HCT116 (cell line): ENCODE results near the gene RC3H2. TPM values are rescaled to one million over a fixed set of nuclear protein-coding genes. Genes with fewer than 3 reads are reported as not detected.

ENCODE experiments used
- ATAC-seq: fragments of 200-7000 bp; cut with Tn5 transposase; 2 replicates; pipeline ENCODE4 v1.9.1; 2020; ENCODE audit warnings: mild to moderate bottlenecking, moderate library complexity
- BruUV-seq: library from RNA; stranded (reverse); fragments of 400-500 nt; replicated peaks from 2 replicates; lab custom pipeline; 2021; lab: Mats Ljungman, UMichigan
- CTCF ChIA-PET: fragments of 300-600 bp; sonication (Branson Sonifier 250); formaldehyde crosslinking; loops from one replicate; lab custom pipeline; 2021; ENCODE audit warnings: antibody characterized with exemption; lab: Charles Lee
- POLR2A ChIA-PET: fragments of 300-600, 350-600 bp; sonication (Branson Sonifier 250); formaldehyde crosslinking; loops from one replicate; lab custom pipeline; 2021; ENCODE audit warnings: antibody characterized with exemption; lab: Charles Lee
- RAD21 ChIA-PET, 2 experiments: fragments of 300-600 bp; sonication (Branson Sonifier 250); formaldehyde crosslinking; loops; one replicate each; lab custom pipeline; 2023; ENCODE audit warnings: low total read pairs in 2 of 2; ENCODE audit not compliant: uncharacterized antibody in 2 of 2, unreplicated experiment in 2 of 2, low non-redundant PET in 1 of 2; lab: Charles Lee
- DNase-seq: peaks from one replicate; pipeline ENCODE4 v3.0.0-alpha.2; 2010; ENCODE audit warnings: low read depth, low spot score
- H2AFZ ChIP-seq: fragments of 200-600 bp; shearing (Covaris generic), sonication (generic); 2 replicates; pipeline ENCODE4 v1.6.1; 2017; ENCODE audit warnings: low read depth, mixed run types, mixed read lengths, antibody characterized with exemption, low read length; ENCODE audit not compliant: poor library complexity, severe bottlenecking
- H3K27ac ChIP-seq: 2 replicates; pipeline ENCODE4 v1.5.1; 2012; ENCODE audit warnings: low read depth, low read length
- H3K27me3 ChIP-seq: fragments of 200-600 bp; sonication (generic); 2 replicates; pipeline ENCODE4 v1.6.1; 2016; ENCODE audit warnings: mixed run types, low read length, mixed read lengths; ENCODE audit not compliant: insufficient read depth
- H3K36me3 ChIP-seq, 2 experiments: fragments of 200-500 bp in 1 of 2; fragments of 200-600 bp in 1 of 2; sonication (Bioruptor generic) in 1 of 2; sonication (generic) in 1 of 2; 2 replicates each; pipeline versions ENCODE4 v1.5.1 to v1.6.1; 2014 to 2016; ENCODE audit warnings: low read length in 2 of 2, inconsistent platforms in 1 of 2, mixed read lengths in 1 of 2, mixed run types in 1 of 2; ENCODE audit not compliant: insufficient read depth in 2 of 2, control insufficient read depth in 1 of 2
- H3K4me1 ChIP-seq, 2 experiments: fragments of 200-600 bp in 1 of 2; sonication (generic) in 1 of 2; 2 replicates each; pipeline versions ENCODE4 v1.5.1 to v1.6.1; 2012 to 2017; ENCODE audit warnings: low read length in 2 of 2, inconsistent platforms in 1 of 2, mild to moderate bottlenecking in 1 of 2, mixed read lengths in 1 of 2, mixed run types in 1 of 2, moderate library complexity in 1 of 2; ENCODE audit not compliant: insufficient read depth in 2 of 2, control insufficient read depth in 1 of 2
- H3K4me2 ChIP-seq: fragments of 200-600 bp; sonication (generic); 2 replicates; pipeline ENCODE4 v1.6.1; 2017; ENCODE audit warnings: mixed run types, low read length, mixed read lengths
- H3K4me3 ChIP-seq, 2 experiments: fragments of 200-600 bp in 1 of 2; sonication (generic) in 1 of 2; replicated peaks in 1 of 2; 2 replicates each; pipeline ENCODE4 v1.5.1; 2011 to 2016; ENCODE audit warnings: low read length in 2 of 2, control low read depth in 1 of 2, low read depth in 1 of 2, mild to moderate bottlenecking in 1 of 2, mixed read lengths in 1 of 2, mixed run types in 1 of 2
- H3K79me2 ChIP-seq: fragments of 200-600 bp; sonication (generic); 2 replicates; pipeline ENCODE4 v1.6.1; 2017; ENCODE audit warnings: mild to moderate bottlenecking, mixed run types, low read length, moderate library complexity, mixed read lengths; ENCODE audit not compliant: insufficient read depth
- H3K9ac ChIP-seq: fragments of 200-600 bp; sonication (generic); 2 replicates; pipeline ENCODE4 v1.6.1; 2016; ENCODE audit warnings: low read length, mixed read lengths
- H3K9me2 ChIP-seq: fragments of 200-600 bp; sonication (generic), shearing (Covaris generic); 2 replicates; pipeline ENCODE4 v1.6.1; 2017; ENCODE audit warnings: mixed run types, mild to moderate bottlenecking, moderate library complexity; ENCODE audit not compliant: insufficient read depth
- H3K9me3 ChIP-seq, 2 experiments: fragments of 200-500 bp in 1 of 2; fragments of 200-600 bp in 1 of 2; sonication (Bioruptor generic) in 1 of 2; sonication (generic) in 1 of 2; 2 replicates each; pipeline ENCODE4 v1.6.1; 2014 to 2017; ENCODE audit warnings: low read length in 2 of 2, mixed read lengths in 2 of 2, inconsistent platforms in 1 of 2, low read depth in 1 of 2, mild to moderate bottlenecking in 1 of 2, mixed run types in 1 of 2, moderate library complexity in 1 of 2; ENCODE audit not compliant: control insufficient read depth in 1 of 2, insufficient read depth in 1 of 2
- H4K20me1 ChIP-seq: fragments of 200-600 bp; sonication (generic), shearing (Covaris generic); 2 replicates; pipeline ENCODE4 v1.6.1; 2017; ENCODE audit warnings: mixed run types, mild to moderate bottlenecking, moderate library complexity; ENCODE audit not compliant: insufficient read depth
- CBX3 ChIP-seq: IDR thresholded peaks from 2 replicates; pipeline ENCODE4 v1.6.1; 2012; ENCODE audit warnings: low read depth
- CEBPB ChIP-seq: IDR thresholded peaks from 2 replicates; pipeline ENCODE4 v1.6.1; 2012; ENCODE audit warnings: low read depth
- EGR1 ChIP-seq: IDR thresholded peaks from 2 replicates; pipeline ENCODE4 v1.6.1; 2012; ENCODE audit warnings: low read depth
- EZH2 ChIP-seq: fragments of 200-600 bp; sonication (generic); IDR thresholded peaks from 2 replicates; pipeline ENCODE4 v1.6.1; 2017; ENCODE audit warnings: antibody characterized with exemption, mixed run types
- FOSL1 ChIP-seq: IDR thresholded peaks from 2 replicates; pipeline ENCODE4 v1.6.1; 2012; ENCODE audit warnings: low read depth
- JUND ChIP-seq: IDR thresholded peaks from 2 replicates; pipeline ENCODE4 v1.6.1; 2012
- MAX ChIP-seq: IDR thresholded peaks from 2 replicates; pipeline ENCODE4 v1.6.1; 2012
- POLR2A ChIP-seq: IDR thresholded peaks from 2 replicates; pipeline ENCODE4 v1.7.0; 2011; ENCODE audit warnings: borderline replicate concordance; ENCODE audit not compliant: insufficient read depth, insufficient read length; ENCODE audit errors: extremely low read depth
- RAD21 ChIP-seq: IDR thresholded peaks from 2 replicates; pipeline ENCODE4 v1.6.1; 2012; ENCODE audit warnings: low read depth, mild to moderate bottlenecking
- SIN3A ChIP-seq: IDR thresholded peaks from 2 replicates; pipeline ENCODE4 v1.6.1; 2012; ENCODE audit warnings: low read depth
- SP1 ChIP-seq: IDR thresholded peaks from 2 replicates; pipeline ENCODE4 v1.6.1; 2012; ENCODE audit warnings: low read depth
- TCF7L2 ChIP-seq: IDR thresholded peaks from 2 replicates; pipeline ENCODE4 v1.7.0; 2011; ENCODE audit warnings: borderline replicate concordance, inconsistent platforms; ENCODE audit not compliant: insufficient read depth, insufficient read length; ENCODE audit errors: extremely low read depth
- YY1 ChIP-seq: IDR thresholded peaks from 2 replicates; pipeline ENCODE4 v1.6.1; 2011; ENCODE audit warnings: low read length, low read depth, moderate library complexity, mild to moderate bottlenecking; ENCODE audit not compliant: insufficient replicate concordance; ENCODE audit errors: extremely low read depth
- ZFX ChIP-seq: fragments of 450-650 bp; IDR thresholded peaks from 2 replicates; pipeline ENCODE4 v1.6.1; 2017
- ZNF274 ChIP-seq: fragments of 200-500 bp; sonication (Bioruptor generic); IDR thresholded peaks from 2 replicates; pipeline ENCODE4 v1.6.1; 2014; ENCODE audit warnings: mild to moderate bottlenecking, low read depth, low read length, inconsistent platforms
- intact Hi-C: fragments of 100-400 bp; cut with micrococcal nuclease; formaldehyde crosslinking; loops from 2 replicates; pipeline ENCODE4 v1.10.0; 2022
- total RNA-seq: library from RNA; stranded (reverse); gene quantifications from one replicate; pipeline ENCODE4 v1.2.1, GENCODE V29; 2021; ENCODE audit not compliant: unreplicated experiment
- TF ChIP-seq, protein P1 (sequence below), 3 experiments: fragments of 200-600 bp in 1 of 3; sonication (generic) in 1 of 3; IDR thresholded peaks in 2 of 3; conservative IDR thresholded peaks in 1 of 3; 2 replicates each; pipeline ENCODE4 v1.5.1; 2012 to 2017; ENCODE audit warnings: low read depth in 2 of 3, low read length in 2 of 3, antibody characterized with exemption in 1 of 3, borderline replicate concordance in 1 of 3, control low read depth in 1 of 3, mild to moderate bottlenecking in 1 of 3, mixed read lengths in 1 of 3, mixed run types in 1 of 3, moderate library complexity in 1 of 3; ENCODE audit not compliant: insufficient read depth in 1 of 3
- TF ChIP-seq, protein P2 (sequence below): IDR thresholded peaks from 2 replicates; pipeline ENCODE4 v1.6.1; 2012
- TF ChIP-seq, protein P3 (sequence below): IDR thresholded peaks from 2 replicates; pipeline ENCODE4 v1.6.1; 2012; ENCODE audit warnings: low read depth

Gene RC3H2
- total RNA-seq, 1 experiment from 2014 or later, result 53.8 TPM

DNA sequence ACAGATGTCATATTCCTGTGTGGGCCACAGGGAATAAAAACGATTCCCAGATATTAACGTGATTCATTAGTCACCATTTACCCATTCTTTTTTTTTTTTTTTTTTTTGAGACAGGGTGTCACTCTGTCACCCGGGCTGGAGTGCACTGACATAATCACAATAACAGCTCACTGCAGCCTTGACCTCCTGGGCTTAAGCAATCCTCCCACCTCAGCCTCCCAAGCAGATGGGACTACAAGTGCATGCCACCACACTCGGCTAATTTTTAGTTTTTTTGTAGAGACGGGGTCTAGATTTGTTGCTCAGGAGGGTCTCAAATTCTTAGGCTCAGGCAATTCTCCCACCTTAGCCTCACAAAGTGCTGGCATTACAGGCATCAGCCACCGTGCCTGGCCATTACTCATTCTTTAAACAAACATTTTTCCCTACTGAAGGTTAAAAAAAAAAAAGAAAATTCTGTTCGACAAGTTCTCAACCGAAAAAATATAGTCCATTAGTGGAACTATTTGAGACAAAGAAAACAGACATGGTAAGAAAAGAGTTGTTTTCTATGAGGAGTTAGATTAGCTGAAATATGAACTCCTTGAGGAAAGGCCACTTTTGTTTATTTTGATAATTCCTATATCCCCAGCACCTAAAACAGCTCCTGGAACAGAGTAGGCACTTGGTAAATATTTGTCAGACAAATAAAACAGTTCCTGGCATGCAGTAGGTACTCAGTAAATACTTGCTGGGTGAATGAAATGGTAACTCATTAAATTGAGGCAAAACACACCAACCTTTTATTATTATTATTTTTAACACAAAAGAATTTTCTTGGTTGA is 44.6 kb downstream of the RC3H2 start:
- Histone ChIP-seq H3K36me3 (peaks cover 16 to 33% of the 10 kb centered on the region in 2 experiments), H2AFZ (no peak overlapping the region), H3K4me1 (no peaks in the 10 kb centered on the region), H3K27ac (no peak overlapping the region), H3K9me3 (no peaks in the 10 kb centered on the region), H3K79me2 (no peaks in the 10 kb centered on the region), H3K9me2 (no peaks in the 10 kb centered on the region), H3K4me2 (no peak overlapping the region), H3K4me3 (no peak overlapping the region), H3K27me3 (no peaks in the 10 kb centered on the region), H4K20me1 (no peaks in the 10 kb centered on the region), H3K9ac (no peak overlapping the region)
- no TSS peak for BruUV-seq
- ChIA-PET POLR2A (no interaction called here), CTCF (no interaction called here), RAD21 (no interaction called here)
- DNase-seq (no peak), ATAC-seq (no peak)
- TF ChIP-seq FOSL1 (no peak), SP1 (no peak), EZH2 (no peak), ZFX (no peak), SIN3A (no peak), POLR2A (no peak), CBX3 (no peak), JUND (no peak), ZNF274 (no peak), TCF7L2 (no peak), CEBPB (no peak), MAX (no peak), EGR1 (no peak), RAD21 (no peak), YY1 (no peak)
- TF ChIP-seq, protein P1, sequence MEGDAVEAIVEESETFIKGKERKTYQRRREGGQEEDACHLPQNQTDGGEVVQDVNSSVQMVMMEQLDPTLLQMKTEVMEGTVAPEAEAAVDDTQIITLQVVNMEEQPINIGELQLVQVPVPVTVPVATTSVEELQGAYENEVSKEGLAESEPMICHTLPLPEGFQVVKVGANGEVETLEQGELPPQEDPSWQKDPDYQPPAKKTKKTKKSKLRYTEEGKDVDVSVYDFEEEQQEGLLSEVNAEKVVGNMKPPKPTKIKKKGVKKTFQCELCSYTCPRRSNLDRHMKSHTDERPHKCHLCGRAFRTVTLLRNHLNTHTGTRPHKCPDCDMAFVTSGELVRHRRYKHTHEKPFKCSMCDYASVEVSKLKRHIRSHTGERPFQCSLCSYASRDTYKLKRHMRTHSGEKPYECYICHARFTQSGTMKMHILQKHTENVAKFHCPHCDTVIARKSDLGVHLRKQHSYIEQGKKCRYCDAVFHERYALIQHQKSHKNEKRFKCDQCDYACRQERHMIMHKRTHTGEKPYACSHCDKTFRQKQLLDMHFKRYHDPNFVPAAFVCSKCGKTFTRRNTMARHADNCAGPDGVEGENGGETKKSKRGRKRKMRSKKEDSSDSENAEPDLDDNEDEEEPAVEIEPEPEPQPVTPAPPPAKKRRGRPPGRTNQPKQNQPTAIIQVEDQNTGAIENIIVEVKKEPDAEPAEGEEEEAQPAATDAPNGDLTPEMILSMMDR (IDR thresholded peaks at IDR 0.05 in 2 of 3, conservative IDR thresholded peaks at IDR 0.05 in 1 of 3; ENCODE audit: borderline replicate concordance in 1 of 3, insufficient read depth in 1 of 3, low read depth in 2 of 3, low read length in 2 of 3), result no peak
- TF ChIP-seq, protein P2, sequence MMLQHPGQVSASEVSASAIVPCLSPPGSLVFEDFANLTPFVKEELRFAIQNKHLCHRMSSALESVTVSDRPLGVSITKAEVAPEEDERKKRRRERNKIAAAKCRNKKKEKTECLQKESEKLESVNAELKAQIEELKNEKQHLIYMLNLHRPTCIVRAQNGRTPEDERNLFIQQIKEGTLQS, result no peak
- TF ChIP-seq, protein P3, sequence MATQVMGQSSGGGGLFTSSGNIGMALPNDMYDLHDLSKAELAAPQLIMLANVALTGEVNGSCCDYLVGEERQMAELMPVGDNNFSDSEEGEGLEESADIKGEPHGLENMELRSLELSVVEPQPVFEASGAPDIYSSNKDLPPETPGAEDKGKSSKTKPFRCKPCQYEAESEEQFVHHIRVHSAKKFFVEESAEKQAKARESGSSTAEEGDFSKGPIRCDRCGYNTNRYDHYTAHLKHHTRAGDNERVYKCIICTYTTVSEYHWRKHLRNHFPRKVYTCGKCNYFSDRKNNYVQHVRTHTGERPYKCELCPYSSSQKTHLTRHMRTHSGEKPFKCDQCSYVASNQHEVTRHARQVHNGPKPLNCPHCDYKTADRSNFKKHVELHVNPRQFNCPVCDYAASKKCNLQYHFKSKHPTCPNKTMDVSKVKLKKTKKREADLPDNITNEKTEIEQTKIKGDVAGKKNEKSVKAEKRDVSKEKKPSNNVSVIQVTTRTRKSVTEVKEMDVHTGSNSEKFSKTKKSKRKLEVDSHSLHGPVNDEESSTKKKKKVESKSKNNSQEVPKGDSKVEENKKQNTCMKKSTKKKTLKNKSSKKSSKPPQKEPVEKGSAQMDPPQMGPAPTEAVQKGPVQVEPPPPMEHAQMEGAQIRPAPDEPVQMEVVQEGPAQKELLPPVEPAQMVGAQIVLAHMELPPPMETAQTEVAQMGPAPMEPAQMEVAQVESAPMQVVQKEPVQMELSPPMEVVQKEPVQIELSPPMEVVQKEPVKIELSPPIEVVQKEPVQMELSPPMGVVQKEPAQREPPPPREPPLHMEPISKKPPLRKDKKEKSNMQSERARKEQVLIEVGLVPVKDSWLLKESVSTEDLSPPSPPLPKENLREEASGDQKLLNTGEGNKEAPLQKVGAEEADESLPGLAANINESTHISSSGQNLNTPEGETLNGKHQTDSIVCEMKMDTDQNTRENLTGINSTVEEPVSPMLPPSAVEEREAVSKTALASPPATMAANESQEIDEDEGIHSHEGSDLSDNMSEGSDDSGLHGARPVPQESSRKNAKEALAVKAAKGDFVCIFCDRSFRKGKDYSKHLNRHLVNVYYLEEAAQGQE, result no peak
- intact Hi-C loops, result no loop called here
